B cell (primary cell): Measurements from ENCODE around the gene NCBP3.

Source experiments
- CTCF ChIP-seq: fragments of 200-600 bp; IDR thresholded peaks from one replicate; pipeline ENCODE4 v1.8.0; 2022; ENCODE audit warnings: antibody characterized with exemption, mild to moderate bottlenecking
- EZH2 ChIP-seq: IDR thresholded peaks from 2 replicates; pipeline ENCODE4 v1.6.1; 2012; ENCODE audit warnings: borderline replicate concordance, low read depth, mild to moderate bottlenecking, moderate library complexity, low read length; ENCODE audit not compliant: insufficient read depth, poor library complexity, severe bottlenecking

GRCh38 chr17:3865176-3865575, 19.1 kb upstream of the NCBP3 start:
- TF ChIP-seq CTCF (no peak), EZH2 (no peak)
